Thyroid gland (tissue), 4 donors: ENCODE data around the gene LCE4A.

Experiments
- POLR2A ChIP-seq, 2 donors: fragments of 450-650 bp; IDR thresholded peaks; one replicate each; pipeline ENCODE4 v1.6.1; 2017; ENCODE audit warnings: antibody characterized with exemption in 2 of 2, mild to moderate bottlenecking in 2 of 2, moderate library complexity in 1 of 2
- TF ChIP-seq, protein P1 (sequence below), 6 experiments: fragments of 200-600 bp in 3 of 6; fragments of 450-650 bp in 3 of 6; sonication (generic) in 3 of 6; IDR thresholded peaks; one replicate each; pipeline ENCODE4 v1.5.1; 2016 to 2019; ENCODE audit warnings: antibody characterized with exemption in 6 of 6, mild to moderate bottlenecking in 2 of 6, inconsistent platforms in 1 of 6, moderate library complexity in 1 of 6

DNA sequence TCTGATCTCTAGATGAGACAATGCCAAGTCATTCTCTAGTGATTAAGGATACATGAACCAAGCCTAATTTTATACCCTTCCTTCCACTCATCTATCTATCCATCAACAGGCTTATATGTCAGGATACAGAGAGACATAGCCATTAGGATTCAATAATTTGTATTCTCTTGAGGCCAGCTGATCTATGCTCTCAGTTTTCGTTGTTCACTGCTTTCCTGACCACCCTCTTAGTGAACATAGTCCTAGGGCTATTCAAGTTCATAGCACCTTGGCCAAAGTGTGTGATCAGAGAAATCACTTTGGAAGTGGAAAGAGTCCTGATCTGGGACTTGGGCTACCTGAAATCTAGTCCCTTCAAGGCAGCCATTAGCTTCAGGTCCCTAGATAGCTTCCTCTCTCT is 45.6 kb downstream of the LCE4A start:
- TF ChIP-seq, protein P1, sequence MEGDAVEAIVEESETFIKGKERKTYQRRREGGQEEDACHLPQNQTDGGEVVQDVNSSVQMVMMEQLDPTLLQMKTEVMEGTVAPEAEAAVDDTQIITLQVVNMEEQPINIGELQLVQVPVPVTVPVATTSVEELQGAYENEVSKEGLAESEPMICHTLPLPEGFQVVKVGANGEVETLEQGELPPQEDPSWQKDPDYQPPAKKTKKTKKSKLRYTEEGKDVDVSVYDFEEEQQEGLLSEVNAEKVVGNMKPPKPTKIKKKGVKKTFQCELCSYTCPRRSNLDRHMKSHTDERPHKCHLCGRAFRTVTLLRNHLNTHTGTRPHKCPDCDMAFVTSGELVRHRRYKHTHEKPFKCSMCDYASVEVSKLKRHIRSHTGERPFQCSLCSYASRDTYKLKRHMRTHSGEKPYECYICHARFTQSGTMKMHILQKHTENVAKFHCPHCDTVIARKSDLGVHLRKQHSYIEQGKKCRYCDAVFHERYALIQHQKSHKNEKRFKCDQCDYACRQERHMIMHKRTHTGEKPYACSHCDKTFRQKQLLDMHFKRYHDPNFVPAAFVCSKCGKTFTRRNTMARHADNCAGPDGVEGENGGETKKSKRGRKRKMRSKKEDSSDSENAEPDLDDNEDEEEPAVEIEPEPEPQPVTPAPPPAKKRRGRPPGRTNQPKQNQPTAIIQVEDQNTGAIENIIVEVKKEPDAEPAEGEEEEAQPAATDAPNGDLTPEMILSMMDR (IDR thresholded peaks at IDR 0.05): no peak
- TF ChIP-seq POLR2A (IDR thresholded peaks at IDR 0.05): no peak
